Common myeloid progenitor, CD34-positive (primary cell): ENCODE results near the gene ENOX2.

Experiments used
- CTCF ChIA-PET: fragments of 350-600 bp; sonication (Branson Sonifier 250); formaldehyde crosslinking; loops from one replicate; lab custom pipeline; 2021; ENCODE audit warnings: antibody characterized with exemption; lab: Charles Lee
- POLR2A ChIA-PET: fragments of 350-600 bp; sonication (Branson Sonifier 250); formaldehyde crosslinking; loops from one replicate; lab custom pipeline; 2021; ENCODE audit warnings: antibody characterized with exemption; lab: Charles Lee
- DNase-seq, 3 donors: peaks; one replicate each; pipeline versions ENCODE4 v3.0.0 to v3.0.0-alpha.2; 2013
- H3K27ac ChIP-seq, 2 experiments: 1 replicate in 1 of 2; 2 replicates in 1 of 2; pipeline ENCODE4 v1.7.0; 2013; ENCODE audit warnings: inconsistent platforms in 2 of 2, low read length in 2 of 2, mild to moderate bottlenecking in 2 of 2, low read depth in 1 of 2, moderate library complexity in 1 of 2; ENCODE audit not compliant: severe bottlenecking in 2 of 2, insufficient read depth in 1 of 2, poor library complexity in 1 of 2
- H3K27me3 ChIP-seq, 5 experiments: replicated peaks in 2 of 5; 1 replicate in 3 of 5; 2 replicates in 2 of 5; pipeline versions ENCODE4 v1.6.1 to v1.7.0; 2013; ENCODE audit warnings: low read length in 4 of 5, mild to moderate bottlenecking in 2 of 5, moderate library complexity in 2 of 5, inconsistent platforms in 1 of 5; ENCODE audit not compliant: insufficient read depth in 5 of 5, control insufficient read depth in 4 of 5
- H3K36me3 ChIP-seq, 4 experiments: 1 replicate in 2 of 4; 2 replicates in 2 of 4; pipeline versions ENCODE4 v1.6.1 to v1.7.0; 2013; ENCODE audit warnings: low read length in 3 of 4, control low read depth in 1 of 4, mild to moderate bottlenecking in 1 of 4; ENCODE audit not compliant: control insufficient read depth in 4 of 4, insufficient read depth in 4 of 4
- H3K4me1 ChIP-seq, 4 experiments: 1 replicate in 3 of 4; 2 replicates in 1 of 4; pipeline versions ENCODE4 v1.6.1 to v1.7.1; 2013; ENCODE audit warnings: low read length in 3 of 4, mild to moderate bottlenecking in 3 of 4, control low read depth in 1 of 4, inconsistent platforms in 1 of 4, moderate library complexity in 1 of 4; ENCODE audit not compliant: control insufficient read depth in 4 of 4, insufficient read depth in 4 of 4; ENCODE audit errors: control extremely low read depth in 1 of 4
- H3K4me3 ChIP-seq, 7 experiments: 1 replicate in 4 of 7; 2 replicates in 3 of 7; pipeline versions ENCODE4 v1.5.1 to v1.7.0; 2013; ENCODE audit warnings: mild to moderate bottlenecking in 7 of 7, low read length in 6 of 7, moderate library complexity in 6 of 7, inconsistent platforms in 2 of 7, low read depth in 2 of 7, control low read depth in 1 of 7; ENCODE audit not compliant: insufficient read depth in 4 of 7, control insufficient read depth in 1 of 7; ENCODE audit errors: extremely low read depth in 1 of 7
- H3K9me3 ChIP-seq, 5 experiments: 1 replicate in 4 of 5; 2 replicates in 1 of 5; pipeline versions ENCODE4 v1.6.1 to v1.7.1; 2013; ENCODE audit warnings: low read length in 4 of 5, mild to moderate bottlenecking in 2 of 5, inconsistent platforms in 1 of 5, low read depth in 1 of 5, moderate library complexity in 1 of 5; ENCODE audit not compliant: control insufficient read depth in 4 of 5, insufficient read depth in 2 of 5; ENCODE audit errors: control extremely low read depth in 1 of 5
- WGBS: methylation state at CpG from one replicate; pipeline ENCODE4 v1.1.5; 2013; ENCODE audit not compliant: insufficient coverage; 5-methylcytosine and 5-hydroxymethylcytosine counted together

ENOX2 gene

GRCh38 chrX:130695931-130696330, 207.1 kb downstream of the ENOX2 start:
- no peaks in the 10 kb centered on the region for H3K27me3 ChIP-seq
- H3K27ac ChIP-seq, result no peak overlapping the region
- CTCF ChIA-PET, result interaction anchor here (0.6 kb wide), 1 partner anchor 990 kb away, joined by 3 read pairs; no protein-coding TSS in a partner anchor
- H3K9me3 ChIP-seq, result peaks cover 0 to 2% (median 0%) of the 10 kb centered on the region in 5 experiments
- no peak for DNase-seq
- H3K4me3 ChIP-seq, result no peak overlapping the region
- no peaks in the 10 kb centered on the region for H3K4me1 ChIP-seq
- H3K36me3 ChIP-seq, result no peaks in the 10 kb centered on the region
- 100% methylated on average over 1 of the region's 1 CpG for WGBS
- POLR2A ChIA-PET, result no interaction called here

GRCh38 chrX:130694983-130695382, 208.0 kb downstream of the ENOX2 start:
- Histone ChIP-seq H3K36me3 (no peaks in the 10 kb centered on the region), H3K4me1 (no peaks in the 10 kb centered on the region), H3K27ac (no peak overlapping the region), H3K27me3 (no peaks in the 10 kb centered on the region), H3K4me3 (no peak overlapping the region), H3K9me3 (peaks cover 0 to 2% (median 0%) of the 10 kb centered on the region in 5 experiments)
- 7% methylated on average over 2 of the region's 2 CpGs for WGBS
- ChIA-PET POLR2A (no interaction called here), CTCF (no interaction called here)
- DNase-seq, result peak in 2 of 3 donors; percentile 19 to 45

GRCh38 chrX:130691576-130691975, 211.4 kb downstream of the ENOX2 start:
- H3K27me3 ChIP-seq, result no peaks in the 10 kb centered on the region
- H3K4me3 ChIP-seq, result no peak overlapping the region
- 100% methylated on average over 1 of the region's 3 CpGs for WGBS
- H3K4me1 ChIP-seq, result no peaks in the 10 kb centered on the region
- ChIA-PET POLR2A (no interaction called here), CTCF (no interaction called here)
- peaks cover 0 to 2% (median 0%) of the 10 kb centered on the region in 5 experiments for H3K9me3 ChIP-seq
- no peak overlapping the region for H3K27ac ChIP-seq
- no peak for DNase-seq
- H3K36me3 ChIP-seq, result peaks cover 0 to 10% (median 1%) of the 10 kb centered on the region in 4 experiments

- Histone ChIP-seq H3K27me3 (no peaks in the 10 kb centered on the region), H3K4me3 (no peak overlapping the region), H3K36me3 (peaks cover 0 to 16% (median 1%) of the 10 kb centered on the region in 4 experiments), H3K27ac (no peak overlapping the region), H3K9me3 (no peaks in the 10 kb centered on the region), H3K4me1 (no peaks in the 10 kb centered on the region)
- POLR2A ChIA-PET, result no interaction called here
- CTCF ChIA-PET, result no interaction called here
- WGBS, result no CpG with 5 or more reads among the region's 5 CpGs
- no peak for DNase-seq
Observed at GRCh38 chrX:130688360-130688759, 214.6 kb downstream of the ENOX2 start.

GRCh38 chrX:130682990-130683389, 220.0 kb downstream of the ENOX2 start:
- CTCF ChIA-PET, result no interaction called here
- DNase-seq, result no peak

GRCh38 chrX:130680164-130681035, 222.6 kb downstream of the ENOX2 start:
- Histone ChIP-seq H3K27me3 (no peaks in the 10 kb centered on the region), H3K27ac (no peak overlapping the region), H3K4me1 (no peaks in the 10 kb centered on the region), H3K4me3 (no peak overlapping the region), H3K9me3 (no peaks in the 10 kb centered on the region), H3K36me3 (peaks cover 0 to 2% (median 0%) of the 10 kb centered on the region in 4 experiments)
- ChIA-PET CTCF (interaction anchor here (1.2 kb wide), 1 partner anchor 9 kb away, joined by 3 read pairs; no protein-coding TSS in a partner anchor), POLR2A (no interaction called here)
- DNase-seq, result no peak
- no CpG with 5 or more reads among the region's 2 CpGs for WGBS

More at GRCh38 chrX:130682990-130683389, 220.0 kb downstream of the ENOX2 start:
- H3K9me3 ChIP-seq, result no peaks in the 10 kb centered on the region
- no peaks in the 10 kb centered on the region for H3K4me1 ChIP-seq
- 100% methylated on average over 1 of the region's 2 CpGs for WGBS
- no peak overlapping the region for H3K27ac ChIP-seq
- POLR2A ChIA-PET, result no interaction called here
- H3K4me3 ChIP-seq, result no peak overlapping the region
- peaks cover 0 to 11% (median 0%) of the 10 kb centered on the region in 4 experiments for H3K36me3 ChIP-seq
- no peaks in the 10 kb centered on the region for H3K27me3 ChIP-seq

GRCh38 chrX:130676861-130677260, 226.1 kb downstream of the ENOX2 start:
- H3K4me1 ChIP-seq, result no peaks in the 10 kb centered on the region
- CTCF ChIA-PET, result no interaction called here
- H3K27me3 ChIP-seq, result no peaks in the 10 kb centered on the region
- H3K4me3 ChIP-seq, result no peak overlapping the region
- DNase-seq, result no peak
- no CpG with 5 or more reads among the region's 2 CpGs for WGBS
- H3K36me3 ChIP-seq, result peaks cover 0 to 2% (median 0%) of the 10 kb centered on the region in 4 experiments
- POLR2A ChIA-PET, result no interaction called here
- H3K27ac ChIP-seq, result no peak overlapping the region
- peaks cover 0 to 8% (median 0%) of the 10 kb centered on the region in 5 experiments for H3K9me3 ChIP-seq
